GM18873 (cell line): ENCODE results near the gene PLA2G4D.

Source experiments
- ATAC-seq: cut with Tn5 transposase; IDR thresholded peaks from one replicate; pipeline ENCODE4 v1.9.1; 2021; ENCODE audit warnings: mild to moderate bottlenecking, moderate library complexity, moderate number of reproducible peaks; ENCODE audit not compliant: unreplicated experiment, low FRiP score

The PLA2G4D gene, protein sequence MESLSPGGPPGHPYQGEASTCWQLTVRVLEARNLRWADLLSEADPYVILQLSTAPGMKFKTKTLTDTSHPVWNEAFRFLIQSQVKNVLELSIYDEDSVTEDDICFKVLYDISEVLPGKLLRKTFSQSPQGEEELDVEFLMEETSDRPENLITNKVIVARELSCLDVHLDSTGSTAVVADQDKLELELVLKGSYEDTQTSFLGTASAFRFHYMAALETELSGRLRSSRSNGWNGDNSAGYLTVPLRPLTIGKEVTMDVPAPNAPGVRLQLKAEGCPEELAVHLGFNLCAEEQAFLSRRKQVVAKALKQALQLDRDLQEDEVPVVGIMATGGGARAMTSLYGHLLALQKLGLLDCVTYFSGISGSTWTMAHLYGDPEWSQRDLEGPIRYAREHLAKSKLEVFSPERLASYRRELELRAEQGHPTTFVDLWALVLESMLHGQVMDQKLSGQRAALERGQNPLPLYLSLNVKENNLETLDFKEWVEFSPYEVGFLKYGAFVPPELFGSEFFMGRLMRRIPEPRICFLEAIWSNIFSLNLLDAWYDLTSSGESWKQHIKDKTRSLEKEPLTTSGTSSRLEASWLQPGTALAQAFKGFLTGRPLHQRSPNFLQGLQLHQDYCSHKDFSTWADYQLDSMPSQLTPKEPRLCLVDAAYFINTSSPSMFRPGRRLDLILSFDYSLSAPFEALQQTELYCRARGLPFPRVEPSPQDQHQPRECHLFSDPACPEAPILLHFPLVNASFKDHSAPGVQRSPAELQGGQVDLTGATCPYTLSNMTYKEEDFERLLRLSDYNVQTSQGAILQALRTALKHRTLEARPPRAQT

DNA sequence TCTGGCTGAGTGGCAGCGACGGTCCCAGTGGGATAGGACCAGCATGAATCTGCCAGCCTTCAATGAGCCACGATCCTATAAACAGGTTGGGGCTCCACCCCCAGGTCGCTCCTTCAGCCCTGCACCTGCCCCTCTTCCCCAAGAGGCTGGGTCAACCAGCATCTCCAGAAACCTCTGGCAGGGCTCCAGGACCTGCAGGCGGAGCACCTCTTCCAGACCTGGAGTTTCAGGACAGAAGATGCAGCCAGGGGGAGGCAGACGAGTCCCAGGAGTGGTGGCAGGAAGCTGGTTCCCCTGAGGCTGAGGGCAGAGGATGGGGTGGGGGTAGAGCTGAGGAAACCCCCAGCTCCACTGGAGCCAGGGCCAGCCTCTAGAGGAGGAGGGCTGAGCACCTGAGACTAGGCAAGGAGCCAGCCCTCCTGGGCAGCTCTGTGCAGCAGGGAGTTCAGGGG is at the start of gene PLA2G4D:
Gene PLA2G4D, minus strand, starts transcription at position 51 of the 452 bp plus-strand sequence. CDS start 103 bp downstream, outside the sequence.
- no peak for ATAC-seq

DNA sequence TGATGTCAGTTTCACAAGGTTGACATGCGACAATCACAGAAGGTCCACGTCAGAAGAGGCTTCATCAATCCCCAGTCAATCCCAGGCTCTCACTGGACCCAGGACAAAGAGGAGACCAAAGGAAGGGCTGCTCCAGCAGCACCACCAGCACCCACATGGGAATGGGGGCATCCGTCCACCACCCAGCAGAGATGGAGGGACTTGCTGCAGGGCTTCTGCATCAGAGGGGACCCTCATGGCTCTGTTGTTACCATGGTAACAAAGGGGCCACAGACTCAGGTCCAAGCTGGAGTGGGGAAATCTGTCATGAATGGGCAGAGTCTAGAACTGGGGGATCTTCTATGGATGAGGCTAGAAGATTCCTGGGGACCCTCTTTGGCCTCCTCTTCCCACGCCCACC is 49.0 kb upstream of the PLA2G4D start:
- no peak for ATAC-seq

DNA sequence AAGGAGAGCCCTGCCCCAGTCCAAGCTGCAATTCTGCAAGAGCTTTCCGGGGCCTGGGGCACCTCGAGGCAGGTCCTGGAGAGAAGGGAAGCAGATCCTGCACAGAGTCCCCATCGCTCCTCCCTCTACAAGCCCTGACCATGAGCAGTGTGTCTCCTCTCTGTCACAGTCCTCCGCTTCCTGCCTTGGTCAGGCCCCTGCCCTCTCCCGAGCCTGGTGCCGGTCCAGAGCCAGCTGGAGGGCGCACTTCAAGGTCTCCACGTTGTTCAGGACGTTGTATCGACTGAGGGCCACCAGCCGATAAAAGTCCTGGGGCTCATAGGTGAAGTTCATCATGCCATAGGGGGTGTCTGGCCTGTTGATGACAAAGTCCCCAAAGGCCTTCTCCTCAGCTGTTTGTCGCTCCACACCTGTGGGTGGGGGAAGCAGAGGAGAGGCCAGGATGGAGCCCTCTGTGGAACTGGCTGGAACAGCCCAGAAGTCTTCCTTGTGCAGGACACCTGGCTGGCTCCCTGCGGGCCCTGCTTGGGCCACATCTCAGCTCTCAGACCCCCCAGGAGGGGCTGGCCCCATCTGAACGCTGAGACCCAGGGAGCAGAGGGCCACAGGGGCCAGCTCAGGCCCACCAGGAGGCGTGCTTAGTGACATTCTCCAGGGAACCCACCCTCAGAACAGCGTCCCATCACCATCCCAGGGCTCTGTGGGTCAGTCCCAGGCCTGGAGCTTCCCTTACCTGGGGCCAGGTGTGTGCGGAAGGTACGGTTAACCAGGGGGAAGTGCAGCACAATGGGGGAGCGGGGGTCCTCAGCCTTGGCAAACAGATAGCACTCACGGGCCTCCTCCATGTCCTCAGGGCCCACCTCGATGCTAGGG is 47.7 kb upstream of the PLA2G4D start:
- no peak for ATAC-seq

DNA sequence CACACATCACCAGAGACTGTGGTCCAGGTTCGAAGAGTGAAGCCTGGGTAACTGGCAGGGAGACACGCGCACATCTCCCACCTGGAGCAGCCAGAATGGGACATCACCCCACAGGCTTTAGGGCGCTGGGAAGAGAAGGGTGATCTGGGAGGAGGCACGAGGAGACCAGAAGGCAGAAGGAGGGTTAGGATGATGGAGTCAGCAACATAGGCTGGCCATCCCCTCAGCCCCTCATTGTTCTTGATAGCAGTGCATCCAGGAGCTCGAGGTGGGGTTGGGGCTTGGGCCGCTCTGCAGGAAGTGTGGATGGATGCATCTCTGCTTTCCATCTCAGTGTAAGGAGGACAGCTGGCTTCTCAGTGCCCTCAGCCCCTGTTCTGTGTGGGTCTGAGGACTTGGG is 46.9 kb upstream of the PLA2G4D start:
- ATAC-seq, result no peak

DNA sequence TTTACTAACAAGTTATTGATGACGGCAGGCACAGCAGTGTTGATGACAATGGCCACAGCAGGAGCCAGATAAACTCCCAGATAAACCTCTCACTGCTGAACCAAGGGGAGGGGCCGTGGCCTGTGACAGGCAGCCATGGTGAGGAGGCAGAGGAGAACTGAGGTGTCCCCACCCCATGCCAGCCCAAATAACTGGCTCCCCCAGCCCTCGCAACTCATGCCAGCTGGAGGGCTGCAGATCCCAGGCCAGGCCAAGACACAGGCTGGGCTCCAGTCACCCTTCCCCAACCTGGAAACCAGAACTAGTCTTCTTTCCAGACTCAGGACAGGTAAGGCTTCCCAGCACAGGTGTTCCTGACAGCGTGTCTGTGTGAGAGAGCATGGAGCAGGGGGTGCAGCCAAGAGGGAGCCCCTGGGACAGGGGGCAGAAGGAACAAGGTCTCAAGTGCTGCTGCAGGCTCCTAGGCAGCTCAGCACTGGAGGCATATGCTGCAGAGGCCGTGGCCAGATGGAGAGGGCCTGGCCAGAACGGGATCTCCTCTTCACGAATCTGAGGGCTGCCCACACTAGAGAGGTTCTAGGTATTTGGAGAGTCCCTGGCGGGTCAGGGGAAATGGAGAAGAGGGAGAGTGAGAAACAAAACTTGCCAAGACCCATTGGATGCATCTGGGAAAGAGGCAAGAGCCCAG is 46.2 kb upstream of the PLA2G4D start:
- no peak for ATAC-seq

DNA sequence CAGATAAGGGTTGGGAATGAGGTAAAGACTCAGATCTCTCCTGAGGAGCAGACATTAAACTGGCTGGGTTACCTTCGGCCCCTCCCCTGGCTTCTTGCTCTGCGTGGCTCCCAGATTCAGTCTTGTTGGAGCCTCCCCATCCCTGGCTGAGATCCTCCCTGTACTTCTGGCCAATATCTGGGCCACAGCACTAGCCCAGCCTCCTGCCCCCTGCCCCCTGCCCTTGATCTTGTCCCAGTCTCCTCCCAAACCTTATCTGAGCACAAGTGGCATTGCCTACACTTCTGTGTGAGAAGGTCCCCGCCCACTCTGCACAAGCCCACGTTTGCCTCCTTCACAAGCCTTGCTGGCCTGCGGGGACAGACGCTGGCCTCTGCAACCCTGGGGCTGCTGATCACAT is 45.2 kb upstream of the PLA2G4D start:
- ATAC-seq, result no peak

DNA sequence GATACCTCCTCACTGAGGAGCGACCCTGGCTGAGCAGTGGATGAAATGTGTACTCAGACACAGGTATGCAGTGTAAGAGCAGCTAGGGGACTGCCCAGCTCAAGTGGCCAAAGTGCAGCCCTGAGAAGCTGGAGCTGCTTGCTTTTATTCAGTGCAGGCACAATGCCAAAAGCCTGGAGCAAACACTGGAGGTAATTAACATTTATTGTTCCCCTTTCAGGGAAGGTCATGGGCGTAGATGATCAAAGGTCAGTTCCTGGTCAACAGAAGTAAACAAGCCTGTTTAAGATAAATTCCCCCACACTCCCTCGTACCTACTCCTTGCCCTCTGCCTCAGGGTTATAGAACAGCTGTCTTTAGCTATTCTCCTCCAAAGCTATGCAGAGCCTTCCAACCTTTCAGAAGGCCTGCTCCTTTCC is 44.6 kb upstream of the PLA2G4D start:
- ATAC-seq, result no peak

DNA sequence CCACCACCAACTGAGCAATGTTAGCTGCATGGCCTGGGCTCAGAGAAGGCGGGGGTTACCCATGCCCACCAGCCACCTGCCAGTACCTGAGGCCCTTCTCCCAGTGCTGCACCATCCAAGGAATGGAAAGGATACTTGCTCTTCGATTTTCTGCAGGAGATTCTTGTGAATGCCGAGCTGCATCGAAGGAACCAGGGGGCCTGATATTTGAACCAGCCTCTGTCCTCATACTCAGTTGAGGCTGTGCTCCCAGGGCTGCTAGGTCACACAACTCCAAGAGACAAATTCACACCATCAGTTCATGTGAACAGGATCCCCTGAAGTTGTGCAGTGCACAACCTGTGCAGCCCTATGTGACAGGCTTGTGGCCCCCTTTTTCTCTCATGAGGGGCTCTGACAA is 44.0 kb upstream of the PLA2G4D start:
- ATAC-seq, result no peak

DNA sequence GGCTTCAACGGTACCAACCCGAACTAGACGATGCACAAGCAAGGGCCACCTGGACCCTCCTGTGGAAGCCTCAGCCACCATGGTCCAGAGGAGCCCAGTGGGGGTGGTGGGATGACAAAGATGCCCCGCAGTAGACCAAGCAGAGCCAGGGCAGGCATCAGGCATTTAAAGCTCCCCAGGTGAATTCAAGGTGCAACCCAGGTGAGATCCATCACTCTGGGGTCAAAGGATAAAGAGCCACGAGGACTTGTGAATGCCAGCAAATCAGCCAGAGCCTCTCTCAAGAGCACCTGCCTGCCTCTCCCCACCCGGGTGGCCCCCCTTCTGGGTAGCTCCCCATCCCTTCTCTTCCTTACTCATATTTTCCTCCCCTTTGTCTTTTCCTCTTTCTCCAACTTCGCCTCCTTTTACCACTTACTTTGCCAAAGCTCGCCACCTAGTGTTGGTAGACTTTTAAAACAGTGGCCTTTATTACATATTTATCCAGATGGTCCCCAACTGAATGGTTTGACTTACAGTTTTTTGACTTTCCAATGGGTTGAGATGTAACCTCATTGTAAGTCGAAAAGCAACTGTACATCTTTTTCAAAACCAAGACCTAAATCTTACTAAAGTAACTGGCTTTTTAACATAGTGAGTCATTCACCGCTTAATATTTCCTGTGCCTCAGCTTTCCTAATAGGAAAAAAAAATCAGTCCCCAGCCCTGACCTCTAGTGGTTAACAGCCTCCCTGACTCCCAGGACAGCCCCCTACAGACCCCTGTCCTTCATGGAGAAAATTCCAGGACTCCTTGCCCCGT is 43.3 kb upstream of the PLA2G4D start:
- no peak for ATAC-seq

DNA sequence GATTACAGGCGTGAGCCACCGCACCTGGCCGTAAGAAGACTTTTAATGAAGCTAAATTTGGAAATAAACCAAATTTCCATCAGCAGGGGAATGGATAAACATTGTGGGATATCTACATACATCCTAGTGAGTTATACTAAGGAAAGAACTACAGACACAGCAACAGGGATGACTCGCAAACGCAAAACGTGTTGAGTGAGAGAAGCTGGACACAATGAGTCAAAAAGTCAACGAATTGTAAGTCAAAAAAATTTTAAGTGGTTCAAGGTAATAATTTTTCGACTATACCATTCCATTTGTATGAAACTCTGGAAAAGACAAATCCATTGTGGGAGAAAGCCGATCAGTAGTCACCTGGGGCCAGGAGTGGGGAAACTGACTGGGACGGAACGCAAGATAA is 42.2 kb upstream of the PLA2G4D start:
- no peak for ATAC-seq

DNA sequence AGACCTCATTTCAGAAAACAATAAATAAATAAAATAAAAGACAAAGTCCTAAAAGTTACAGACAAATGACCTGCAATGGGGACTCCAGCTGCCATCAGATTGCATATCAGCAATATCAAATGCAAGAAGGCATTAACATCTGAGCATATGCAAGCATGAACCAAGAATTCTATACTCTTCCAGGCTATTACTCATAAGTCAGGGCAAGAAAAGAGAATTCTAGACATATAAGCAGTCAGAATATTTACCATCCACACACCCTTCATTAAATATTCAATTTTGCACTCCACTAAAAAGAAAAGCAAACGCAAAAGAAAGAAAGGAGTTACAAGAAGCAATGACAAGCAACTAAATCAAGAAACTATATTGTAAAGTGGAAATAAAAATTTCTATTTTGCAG is 41.0 kb upstream of the PLA2G4D start:
- no peak for ATAC-seq

DNA sequence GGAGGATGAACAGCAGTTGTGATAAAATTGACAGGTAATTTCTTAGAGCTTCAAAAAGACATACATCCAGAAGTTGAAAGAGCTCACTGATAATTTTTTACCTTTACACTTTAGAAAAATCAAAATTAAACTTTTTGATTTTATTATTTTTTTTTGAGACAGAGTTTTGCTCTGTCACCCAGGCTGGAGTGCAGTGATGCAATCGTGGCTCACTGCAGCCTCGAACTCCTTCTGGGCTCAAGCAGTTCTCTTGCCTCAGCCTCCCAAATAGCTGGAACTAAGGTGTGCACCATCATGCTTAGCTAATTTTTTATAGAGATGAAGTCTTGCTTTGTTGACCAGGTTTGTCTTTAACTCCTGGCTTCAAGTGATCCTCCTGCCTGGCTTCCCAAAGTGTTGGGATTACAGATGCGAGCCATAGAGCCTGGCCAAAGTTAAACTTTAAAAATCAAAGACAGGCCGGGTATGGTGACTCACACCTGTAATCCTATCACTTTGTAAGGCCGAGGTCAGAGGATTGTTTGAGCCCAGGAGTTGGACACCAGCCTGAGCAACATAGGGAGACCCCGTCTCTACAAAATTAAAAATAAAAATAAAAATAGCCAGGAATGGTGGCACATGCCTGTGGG is 40.4 kb upstream of the PLA2G4D start:
- no peak for ATAC-seq

DNA sequence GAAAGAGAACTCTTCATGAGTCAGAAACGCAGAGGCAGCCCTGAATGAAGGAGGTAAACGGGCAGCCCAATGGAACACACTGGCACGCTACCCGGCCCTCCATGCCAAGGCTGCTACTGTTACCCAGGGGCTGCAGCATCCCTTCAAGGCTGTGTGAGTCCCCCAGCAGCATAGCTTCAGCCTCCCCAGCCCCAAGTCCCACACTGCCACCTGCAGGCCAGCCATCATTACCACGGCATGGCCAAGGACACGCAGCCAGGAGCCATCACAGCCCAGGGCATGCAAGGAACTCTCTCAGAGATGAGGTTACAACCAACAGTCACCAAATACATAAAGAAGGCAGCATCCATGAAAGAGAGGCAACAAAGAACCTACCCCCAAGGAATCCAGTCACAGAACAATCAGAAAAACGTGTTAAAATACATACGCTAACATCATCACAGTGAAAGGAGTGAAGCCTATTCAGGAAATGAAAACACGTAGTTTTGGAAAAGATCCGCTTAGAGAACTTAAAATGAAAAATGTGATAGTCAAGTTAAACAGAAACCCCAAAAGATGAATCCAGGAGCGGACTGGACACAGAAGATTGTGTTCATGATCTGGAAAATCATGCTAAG is 39.6 kb upstream of the PLA2G4D start:
- ATAC-seq, result no peak

DNA sequence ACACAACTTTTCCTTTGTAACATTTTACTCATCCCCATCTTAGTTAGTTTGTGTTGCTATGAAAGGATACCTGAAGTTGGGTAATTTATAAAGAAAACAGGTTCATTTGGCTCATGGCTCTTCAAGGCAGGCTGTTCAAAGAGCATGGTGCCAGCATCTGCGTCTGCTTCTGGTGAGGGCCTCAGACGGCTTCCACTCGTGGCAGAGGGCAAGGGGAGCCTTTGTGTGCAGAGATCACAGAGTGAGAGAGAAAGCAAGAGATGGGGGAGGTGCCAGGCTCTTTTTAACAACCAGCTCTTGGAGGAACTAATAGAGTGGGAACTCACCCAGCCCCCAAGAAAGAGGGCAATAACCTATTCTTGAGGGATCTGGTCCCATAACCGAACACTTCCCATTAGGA is 39.0 kb upstream of the PLA2G4D start:
- no peak for ATAC-seq

DNA sequence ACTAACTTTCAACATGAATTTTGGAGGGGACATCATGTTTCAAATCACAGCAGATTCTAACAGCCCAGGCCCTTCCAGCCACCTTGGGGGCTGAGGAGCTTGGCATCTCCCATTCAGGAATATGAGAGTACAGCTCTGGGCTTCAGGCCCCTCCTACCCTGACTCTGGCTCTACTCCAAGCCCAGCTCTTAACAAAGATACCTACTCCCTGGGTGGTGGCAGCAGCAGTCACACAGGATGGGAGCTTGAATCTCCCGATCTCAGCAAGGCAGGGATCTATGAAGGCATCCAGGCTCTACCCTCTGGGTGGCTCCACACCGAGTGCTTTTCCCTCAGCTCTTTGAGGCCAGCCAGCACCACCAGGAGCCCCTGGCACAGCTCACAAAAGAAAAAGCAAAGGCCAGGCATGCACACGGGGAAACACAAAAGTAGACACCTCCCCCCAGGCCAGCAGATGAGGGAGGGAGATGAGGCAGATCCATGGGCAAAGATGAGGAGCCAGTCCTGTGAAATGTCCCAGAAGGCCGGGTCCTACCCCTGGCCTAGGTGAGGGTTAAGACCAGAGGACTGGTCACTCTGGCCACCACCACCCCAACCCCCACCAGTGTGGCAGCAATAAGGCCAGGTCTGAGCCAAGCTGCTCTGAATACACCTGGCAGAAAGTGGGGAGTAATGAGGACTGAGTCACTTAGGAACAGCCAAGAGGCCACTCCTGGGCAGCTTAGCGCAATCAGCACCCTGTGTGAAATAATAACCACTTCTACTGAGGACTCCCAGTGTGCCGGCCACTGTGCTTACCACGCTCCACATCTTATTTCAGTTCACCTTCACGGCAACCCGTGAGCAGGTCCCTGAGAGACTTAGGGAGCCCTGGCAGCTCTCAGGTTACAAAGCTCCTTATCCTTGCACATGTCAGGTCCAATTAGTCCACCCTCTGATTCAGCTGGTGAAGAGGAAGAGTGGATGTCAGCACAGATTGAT is 37.8 kb upstream of the PLA2G4D start:
- no peak for ATAC-seq

DNA sequence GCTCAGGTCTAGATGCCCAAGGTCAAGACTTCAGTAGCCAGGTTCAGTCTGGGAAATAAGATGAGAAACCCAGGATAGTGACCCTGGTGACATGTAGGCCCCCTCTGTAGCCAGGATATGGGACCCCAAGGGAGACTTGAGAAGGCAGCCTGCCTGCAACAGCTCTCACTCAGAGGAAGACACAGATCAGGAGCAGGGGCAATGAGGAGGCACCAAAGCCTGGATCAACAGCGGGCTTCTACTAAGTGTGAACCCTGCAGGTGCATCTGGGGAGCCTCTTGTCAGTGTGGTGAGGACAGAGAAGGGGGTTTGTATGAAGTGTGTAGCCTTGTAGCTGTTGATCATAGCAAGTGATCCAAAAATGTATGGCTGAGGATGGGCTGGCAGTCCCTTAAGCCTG is 36.6 kb upstream of the PLA2G4D start:
- ATAC-seq, result no peak

DNA sequence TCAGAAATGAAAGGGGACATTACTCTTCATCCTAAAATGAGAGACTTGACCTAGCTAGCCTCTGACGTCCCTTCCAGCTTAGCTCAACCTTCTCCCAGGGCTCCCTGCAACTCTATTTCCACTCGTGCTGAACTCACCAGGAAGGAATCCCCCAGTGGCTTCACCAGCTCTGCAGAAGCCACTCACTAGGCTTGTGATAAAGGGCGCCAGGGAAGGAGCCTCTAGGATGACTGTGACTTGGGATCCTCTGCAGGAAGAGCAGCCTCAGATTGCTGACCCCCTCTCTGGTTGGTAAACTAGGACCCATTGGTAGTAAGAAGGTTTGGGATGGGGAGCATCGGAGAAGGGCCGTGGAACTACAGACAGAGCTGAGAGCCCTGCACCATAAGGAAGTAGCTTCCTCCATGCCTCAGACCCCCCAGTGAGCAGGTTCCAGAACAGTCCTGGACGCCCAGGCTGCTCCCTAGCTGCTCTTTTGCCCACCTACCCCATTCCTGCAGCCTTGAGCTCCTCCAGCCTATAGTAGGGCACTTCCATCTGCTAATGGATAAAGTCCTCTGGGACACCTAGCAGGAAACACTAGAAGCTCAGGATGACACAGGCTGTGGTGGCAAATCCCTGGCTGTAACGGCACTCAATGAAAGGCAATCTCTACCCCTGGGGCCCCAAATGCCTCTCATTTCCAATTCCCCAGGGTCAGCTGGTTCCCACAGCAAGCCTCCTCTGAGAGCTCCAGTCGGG is 36.1 kb upstream of the PLA2G4D start:
- ATAC-seq, result no peak
